GM21381 (cell line): Measurements from ENCODE around the gene SEBOX.
A peak's percentile ranks its signal among the peaks of the same experiment; 100 is the strongest.

Experiments used
- ATAC-seq: cut with Tn5 transposase; IDR thresholded peaks from one replicate; pipeline ENCODE4 v1.9.1; 2021; ENCODE audit warnings: mild to moderate bottlenecking, moderate library complexity; ENCODE audit not compliant: unreplicated experiment

The SEBOX gene

GRCh38 chr17:28364665-28365363, at the start of gene SEBOX:
Gene SEBOX (minus strand): TSS chr17:28365199. CDS start chr17:28365151, 48 bp downstream.
- no peak for ATAC-seq

DNA sequence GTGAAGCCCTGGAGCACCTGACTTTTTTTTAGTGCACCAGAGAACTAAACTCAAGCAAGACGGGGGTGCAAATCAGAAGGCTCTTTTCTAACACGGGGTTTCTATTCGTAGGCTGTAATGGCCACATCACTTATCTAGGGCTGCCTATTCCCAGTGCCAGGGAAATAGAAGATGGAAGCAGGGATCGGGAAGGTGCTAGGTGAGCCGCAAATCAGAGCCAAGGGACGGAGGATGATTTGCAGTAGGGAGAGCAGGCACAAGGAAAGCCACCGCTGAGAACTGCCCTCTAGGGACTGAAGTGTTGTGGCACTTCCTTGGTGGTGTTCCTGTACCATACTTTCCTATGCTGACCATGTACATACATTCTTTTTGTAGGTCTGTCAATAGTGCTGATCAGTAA, 48.8 kb upstream of the SEBOX start:
- ATAC-seq: no peak

DNA sequence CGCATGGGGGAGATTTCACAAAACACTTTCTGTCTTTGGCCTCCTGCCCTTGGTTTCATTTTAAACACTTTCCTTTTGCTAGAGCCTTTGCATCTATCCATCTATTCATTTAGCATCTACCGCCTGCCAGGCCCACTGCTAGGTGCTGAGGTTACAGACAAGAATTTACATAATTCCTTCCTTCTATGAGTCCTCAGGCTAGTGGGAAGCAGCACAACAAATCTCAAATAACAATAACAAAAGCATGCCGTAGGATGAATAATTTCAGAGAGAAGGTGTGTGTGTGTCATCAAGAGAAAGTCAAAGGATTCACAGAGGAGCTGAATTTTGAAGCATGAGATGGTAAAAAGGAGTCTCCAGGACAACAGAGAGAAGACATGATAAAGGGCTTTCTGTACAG, 47.1 kb upstream of the SEBOX start:
- no peak for ATAC-seq

DNA sequence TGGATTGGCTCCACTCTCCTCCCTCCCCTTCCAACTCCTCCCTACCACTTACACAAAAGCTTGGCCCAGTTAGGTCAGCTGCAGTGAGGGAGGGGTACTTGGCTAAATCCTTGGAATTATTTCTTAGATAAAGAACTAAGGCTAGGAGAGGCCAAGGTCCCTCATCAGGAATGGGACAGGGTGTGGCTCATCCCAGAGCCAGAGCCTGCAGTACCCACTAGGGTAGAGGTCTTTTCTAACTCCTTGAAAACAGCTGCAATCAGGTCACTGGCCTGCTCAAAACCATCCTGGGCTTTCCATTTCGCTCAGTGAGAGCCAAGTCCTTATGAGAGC, 42.9 kb upstream of the SEBOX start:
- no peak for ATAC-seq

GRCh38 chr17:28407130-28407973, 42.4 kb upstream of the SEBOX start:
- no peak for ATAC-seq

DNA sequence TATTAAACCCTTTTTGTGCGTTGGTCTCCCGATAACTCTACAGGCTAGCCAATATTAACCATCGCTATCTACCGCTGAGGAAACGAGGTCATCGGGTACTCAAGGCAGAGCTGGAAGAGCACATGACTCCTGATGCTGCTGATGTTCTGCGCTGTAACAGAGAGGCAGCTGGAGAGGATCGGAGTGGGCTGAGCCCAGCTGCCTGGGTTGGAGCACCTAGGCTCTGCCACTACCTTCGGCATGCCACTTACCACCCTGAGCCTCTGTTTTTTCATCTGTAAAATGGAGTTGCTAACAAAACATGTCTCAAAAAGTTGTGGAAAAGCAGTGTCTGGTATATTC, 41.4 kb upstream of the SEBOX start:
- no peak for ATAC-seq

- ATAC-seq: peak; percentile 62
Measured at GRCh38 chr17:28405632-28406472, 40.9 kb upstream of the SEBOX start, which contains the start of gene SLC46A1. Gene SLC46A1 (minus strand): TSS chr17:28406212. CDS start chr17:28406114, 98 bp downstream.

GRCh38 chr17:28404812-28405570, 40.0 kb upstream of the SEBOX start:
- ATAC-seq: no peak

- no peak for ATAC-seq
Measured at GRCh38 chr17:28404461-28404811, 39.4 kb upstream of the SEBOX start.

- no peak for ATAC-seq
Measured at GRCh38 chr17:28404007-28404406, 39.0 kb upstream of the SEBOX start.

DNA sequence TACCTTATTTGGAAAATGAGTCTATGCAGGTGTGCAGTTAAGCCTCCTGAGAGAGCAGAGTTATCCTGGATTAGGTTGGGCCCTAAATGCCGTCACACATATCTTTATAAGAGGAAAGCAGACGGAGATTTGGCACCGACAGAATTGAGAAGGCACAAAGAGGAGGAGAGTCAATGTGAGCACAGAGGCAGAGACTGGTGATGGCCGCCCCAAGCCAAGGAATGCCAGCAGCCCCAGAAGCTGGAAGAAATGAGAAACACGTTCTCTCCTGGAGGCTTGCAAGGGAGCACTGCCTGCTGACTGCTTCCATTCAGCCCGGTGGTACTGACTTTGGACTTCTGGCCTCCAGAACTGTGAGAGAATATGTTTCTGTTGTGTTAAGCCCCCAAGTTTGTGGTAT, 37.8 kb upstream of the SEBOX start:
- no peak for ATAC-seq

DNA sequence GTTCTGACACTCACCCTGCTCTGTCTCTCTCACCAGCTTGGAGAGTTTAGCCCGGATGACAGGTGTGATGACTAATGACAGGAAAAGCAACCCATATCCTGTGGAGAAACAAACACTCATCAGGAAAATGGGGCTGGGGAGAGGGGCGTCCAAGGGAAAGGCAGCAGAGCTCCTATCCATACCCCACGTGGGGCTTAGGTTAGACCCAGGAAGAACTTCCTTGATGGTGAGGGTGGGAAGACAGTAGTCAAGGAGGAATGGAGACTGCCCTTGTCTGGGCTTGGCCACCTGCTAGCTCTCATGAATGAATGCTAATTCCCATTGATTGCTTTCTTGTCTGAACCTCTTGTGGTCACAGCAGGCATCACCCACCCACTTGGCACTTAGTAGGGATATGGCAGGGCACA, 37.2 kb upstream of the SEBOX start:
- no peak for ATAC-seq

DNA sequence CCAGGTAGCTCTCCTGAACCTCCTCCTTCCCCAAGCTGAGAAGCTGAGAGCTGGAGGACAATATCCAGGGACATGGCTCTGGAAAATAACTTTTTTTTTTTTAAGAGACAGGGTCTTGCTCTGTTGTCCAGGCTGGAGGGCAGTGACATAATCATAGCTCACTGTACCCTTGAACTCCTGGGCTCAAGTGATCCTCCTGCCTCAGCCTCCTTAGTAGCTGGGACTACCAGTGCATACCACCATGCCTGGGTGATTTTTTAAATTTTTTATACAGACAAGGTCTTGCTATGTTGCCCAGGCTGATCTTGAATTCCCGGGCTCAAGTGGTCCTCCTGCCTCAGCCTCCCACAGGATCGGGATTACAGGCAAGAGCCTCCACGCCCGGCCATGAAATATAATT, 34.8 kb upstream of the SEBOX start:
- no peak for ATAC-seq

- ATAC-seq: no peak
Measured at GRCh38 chr17:28398280-28398981, 33.4 kb upstream of the SEBOX start.

- ATAC-seq: no peak
Measured at GRCh38 chr17:28397687-28398279, 32.8 kb upstream of the SEBOX start.

DNA sequence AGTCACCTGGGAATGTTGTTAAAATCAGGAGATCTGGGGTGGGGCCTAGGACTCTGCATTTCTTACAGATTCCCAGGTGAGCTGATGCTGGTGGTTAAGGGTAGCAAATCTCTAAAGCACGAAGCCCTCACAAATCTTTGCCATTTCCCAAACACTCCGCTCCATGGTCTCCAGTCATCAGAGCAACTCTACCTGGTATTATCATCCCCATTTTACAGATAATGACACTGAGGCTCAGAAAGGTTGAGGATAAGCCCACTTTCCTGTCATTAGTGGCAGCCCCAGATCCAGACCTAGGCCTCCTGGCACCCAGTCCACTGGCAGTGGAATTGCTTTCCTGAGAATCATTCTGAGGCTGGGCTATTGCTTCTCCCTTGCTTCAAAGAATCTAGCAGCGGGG, 32.3 kb upstream of the SEBOX start:
- ATAC-seq: no peak

DNA sequence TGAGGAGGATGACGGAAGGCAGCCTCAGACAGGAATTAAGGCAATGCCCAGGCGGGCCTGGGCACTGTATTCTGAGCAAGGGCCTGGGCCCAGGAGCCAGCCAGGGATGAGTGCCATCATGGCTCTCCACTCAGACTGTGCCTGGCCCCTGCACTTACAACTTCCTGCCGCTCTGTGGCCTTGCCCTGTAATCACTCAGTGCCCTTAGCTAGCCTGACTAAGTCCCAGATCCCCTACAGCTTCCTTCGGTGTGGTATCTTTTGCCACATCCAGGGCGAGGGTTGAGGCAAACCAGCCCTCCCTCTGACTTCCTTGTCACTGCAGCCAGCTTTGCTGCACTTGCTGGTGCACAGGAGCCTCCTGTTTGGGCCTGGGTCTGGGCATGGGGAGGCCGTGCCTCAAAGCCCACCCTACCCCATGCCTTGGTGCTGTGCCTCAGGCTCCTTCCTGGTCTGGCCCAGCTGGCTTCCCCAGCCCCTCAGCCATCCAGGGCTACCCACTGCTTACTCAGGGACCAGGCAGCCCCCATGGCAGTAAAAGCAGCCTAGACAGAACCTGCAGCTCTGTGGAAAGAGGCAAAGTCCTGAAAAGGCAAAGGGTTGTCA, 31.7 kb upstream of the SEBOX start:
- ATAC-seq: no peak

GRCh38 chr17:28395968-28396367, 31.0 kb upstream of the SEBOX start:
- ATAC-seq: no peak

GRCh38 chr17:28395426-28395825, 30.4 kb upstream of the SEBOX start:
- ATAC-seq: no peak
